GM12891 (cell line): ENCODE measurements around the gene UNC13A.

Source experiments
- DNase-seq: peaks from one replicate; pipeline ENCODE4 v3.0.0; 2011; ENCODE audit warnings: low spot score; ENCODE audit not compliant: insufficient read length
- FAIRE-seq: peaks from 2 replicates; lab custom pipeline; 2011; peaks lifted over from hg19 to GRCh38; lab: Jason Lieb, UNC
- PAX5 ChIP-seq: IDR thresholded peaks from 2 replicates; pipeline ENCODE4 v1.6.1; 2011; ENCODE audit warnings: low read length, moderate library complexity, mild to moderate bottlenecking; ENCODE audit not compliant: insufficient read depth, severe bottlenecking
- POLR2A ChIP-seq: IDR thresholded peaks from 2 replicates; pipeline ENCODE4 v1.6.1; 2011; ENCODE audit warnings: low read depth, low read length, control low read depth
- POLR2AphosphoS5 ChIP-seq: IDR thresholded peaks from 2 replicates; pipeline ENCODE4 v1.6.1; 2011; ENCODE audit warnings: low read depth, low read length, control low read depth
- POU2F2 ChIP-seq: IDR thresholded peaks from 2 replicates; pipeline ENCODE4 v1.6.1; 2011; ENCODE audit warnings: low read depth, mild to moderate bottlenecking, control low read depth, low read length, moderate library complexity
- SPI1 ChIP-seq: IDR thresholded peaks from 2 replicates; pipeline ENCODE4 v1.6.1; 2011; ENCODE audit warnings: low read depth, low read length, control low read depth
- TAF1 ChIP-seq: IDR thresholded peaks from 2 replicates; pipeline ENCODE4 v1.6.1; 2011; ENCODE audit warnings: low read depth, low read length, control low read depth

UNC13A gene

GRCh38 chr19:17654993-17655392, 33.2 kb downstream of the UNC13A start:
- DNase-seq (no peak), FAIRE-seq (peak; percentile 51)
- no peak for TF ChIP-seq PAX5
- TF ChIP-seq TAF1, result no peak
- no peak for TF ChIP-seq SPI1
- no peak for TF ChIP-seq POLR2AphosphoS5
- TF ChIP-seq POLR2A, result no peak
- TF ChIP-seq POU2F2, result no peak

GRCh38 chr19:17652627-17653026, 35.5 kb downstream of the UNC13A start:
- TF ChIP-seq POLR2A (no peak), SPI1 (no peak), PAX5 (no peak), POU2F2 (no peak), TAF1 (no peak), POLR2AphosphoS5 (no peak)
- no peak for FAIRE-seq

GRCh38 chr19:17648786-17649185, 39.4 kb downstream of the UNC13A start:
- DNase-seq (no peak), FAIRE-seq (no peak)
- TF ChIP-seq TAF1, result no peak
- TF ChIP-seq PAX5, result no peak
- TF ChIP-seq POU2F2, result no peak
- no peak for TF ChIP-seq SPI1
- no peak for TF ChIP-seq POLR2A
- TF ChIP-seq POLR2AphosphoS5, result no peak

More at GRCh38 chr19:17652627-17653026, 35.5 kb downstream of the UNC13A start:
- no peak for DNase-seq

GRCh38 chr19:17648097-17648660, 40.0 kb downstream of the UNC13A start:
- FAIRE-seq (no peak), DNase-seq (no peak)
- TF ChIP-seq PAX5 (no peak), TAF1 (no peak), POLR2A (no peak), POLR2AphosphoS5 (no peak), POU2F2 (no peak), SPI1 (no peak)

- TF ChIP-seq POU2F2, result no peak
- DNase-seq (no peak), FAIRE-seq (no peak)
These were observed 40.8 kb downstream of the UNC13A start for GRCh38 chr19:17647071-17648020.

- FAIRE-seq (no peak), DNase-seq (no peak)
- no peak for TF ChIP-seq POLR2A
- TF ChIP-seq POU2F2, result no peak
- TF ChIP-seq TAF1, result no peak
- no peak for TF ChIP-seq SPI1
- no peak for TF ChIP-seq POLR2AphosphoS5
- TF ChIP-seq PAX5, result no peak
These were observed 41.7 kb downstream of the UNC13A start for GRCh38 chr19:17646441-17646840.

GRCh38 chr19:17645339-17645963, 42.7 kb downstream of the UNC13A start:
- DNase-seq, result no peak
- TF ChIP-seq POLR2A, result no peak
- FAIRE-seq, result no peak

GRCh38 chr19:17642656-17643055, 45.5 kb downstream of the UNC13A start:
- TF ChIP-seq SPI1 (no peak), TAF1 (no peak), POLR2A (no peak), POU2F2 (no peak), POLR2AphosphoS5 (no peak), PAX5 (no peak)
- no peak for DNase-seq
- no peak for FAIRE-seq

GRCh38 chr19:17641846-17642245, 46.3 kb downstream of the UNC13A start:
- DNase-seq (no peak), FAIRE-seq (no peak)
- TF ChIP-seq POLR2A (no peak), TAF1 (no peak), POLR2AphosphoS5 (no peak), PAX5 (no peak)

GRCh38 chr19:17641181-17641580, 47.0 kb downstream of the UNC13A start:
- DNase-seq (no peak), FAIRE-seq (no peak)
- TF ChIP-seq TAF1, result no peak
- no peak for TF ChIP-seq POLR2AphosphoS5
- TF ChIP-seq PAX5, result no peak
- TF ChIP-seq SPI1, result no peak
- TF ChIP-seq POLR2A, result no peak
- no peak for TF ChIP-seq POU2F2
